Uterus (tissue), 2 donors: Measurements from ENCODE around the gene PTPRR.

ENCODE experiments used
- CTCF ChIP-seq, 4 experiments: fragments of 200-600 bp in 2 of 4; fragments of 450-650 bp in 2 of 4; sonication (generic) in 2 of 4; IDR thresholded peaks; one replicate each; pipeline ENCODE4 v1.5.1; 2016 to 2019; ENCODE audit warnings: antibody characterized with exemption in 4 of 4, mild to moderate bottlenecking in 2 of 4, moderate library complexity in 1 of 4
- POLR2A ChIP-seq, 2 donors: fragments of 450-650 bp; IDR thresholded peaks; one replicate each; pipeline ENCODE4 v1.6.1; 2016; ENCODE audit warnings: antibody characterized with exemption in 2 of 2, mild to moderate bottlenecking in 1 of 2, moderate library complexity in 1 of 2

GRCh38 chr12:70763666-70764065 lies 156.9 kb downstream of the PTPRR start:
- no peak for TF ChIP-seq CTCF (IDR thresholded peaks at IDR 0.05)
- no peak for TF ChIP-seq POLR2A (IDR thresholded peaks at IDR 0.05)
